NCI-H460 (cell line): ENCODE results near the gene PRDM15. TPM values are rescaled to one million over a fixed set of nuclear protein-coding genes. Genes with fewer than 3 reads are reported as not detected.

ENCODE experiments used
- DNase-seq: peaks from one replicate; pipeline ENCODE4 v3.0.0-alpha.2; 2016; ENCODE audit warnings: low read depth; ENCODE audit errors: extremely low read depth
- small RNA-seq, 2 experiments: library from RNA; depleted of rRNA; stranded (forward); fragments of <200 nt; gene quantifications; one replicate each; pipeline ENCODE3, GENCODE V24; 2014
- total RNA-seq: library from RNA; depleted of rRNA; stranded (reverse); fragments of >200 nt; shearing (Covaris generic); gene quantifications from 2 replicates; pipeline ENCODE4 v1.2.3, GENCODE V29; 2014; rRNA removed

Gene PRDM15
- total RNA-seq, 1 experiment from 2014 or later, result 4.3 TPM

DNA sequence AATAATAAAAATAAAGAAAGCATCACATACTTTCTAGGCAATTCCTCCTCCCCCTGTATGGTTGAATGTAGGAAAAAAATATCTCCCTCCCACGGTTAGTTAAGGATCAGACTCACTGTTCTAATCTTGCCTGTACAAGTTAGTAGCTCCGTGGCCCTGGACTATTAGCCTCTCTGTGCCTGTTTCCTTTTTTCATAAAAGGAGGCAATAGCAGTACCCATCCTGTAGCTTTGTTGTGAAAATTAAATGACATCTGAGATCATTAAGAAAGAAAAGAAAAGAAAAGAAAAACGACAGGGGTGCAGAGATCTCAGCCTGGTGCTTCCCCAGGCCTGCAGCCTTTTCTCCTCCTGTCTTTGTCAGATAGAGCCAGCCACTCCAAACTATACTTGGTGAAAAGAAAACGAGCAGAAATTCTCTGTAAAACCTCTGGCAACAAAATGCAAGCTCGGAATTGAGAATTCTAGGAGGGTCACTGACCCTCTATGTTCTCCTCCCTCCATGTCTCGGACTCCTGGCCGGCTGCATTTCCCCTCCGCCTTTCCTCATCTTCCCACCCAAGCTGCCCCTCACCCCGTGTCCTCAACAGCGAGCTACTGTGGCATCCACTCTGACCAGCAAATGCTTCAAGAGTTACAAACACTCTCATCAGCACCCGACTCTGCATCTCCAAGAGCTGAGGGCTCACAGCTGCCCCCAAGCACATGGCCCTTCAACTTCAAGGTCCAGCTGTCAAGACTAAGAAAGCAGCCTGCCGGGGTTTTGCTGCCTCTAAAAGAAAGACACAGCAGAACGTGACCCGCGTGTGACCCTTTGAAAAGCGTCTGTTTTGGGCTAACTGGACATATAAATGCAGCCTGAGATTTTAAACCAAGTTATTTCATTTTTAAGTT, 125.9 kb downstream of the PRDM15 start:
- DNase-seq, result no peak

DNA sequence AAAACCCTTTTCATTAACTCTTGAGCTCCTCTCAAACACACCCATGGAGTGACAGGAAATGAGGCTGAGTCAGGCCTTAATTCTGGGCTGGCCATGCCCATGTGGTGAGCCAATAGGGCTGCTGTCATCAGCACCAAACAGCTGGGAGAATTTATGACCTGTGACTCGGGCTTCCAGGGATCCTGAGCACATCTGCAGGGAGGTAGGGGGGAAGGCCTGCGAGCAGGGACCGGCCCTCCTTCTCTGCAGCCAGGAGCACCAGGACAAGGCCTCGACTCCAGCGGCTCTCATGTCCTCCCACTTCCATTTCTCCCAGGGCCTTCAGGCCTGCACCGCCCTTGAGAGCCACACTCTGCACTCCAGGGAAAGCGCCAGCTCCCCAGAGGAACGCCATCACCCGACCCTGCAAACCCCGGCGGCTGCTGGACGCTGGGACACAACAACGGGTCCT, 126.9 kb downstream of the PRDM15 start:
- DNase-seq, result no peak

DNA sequence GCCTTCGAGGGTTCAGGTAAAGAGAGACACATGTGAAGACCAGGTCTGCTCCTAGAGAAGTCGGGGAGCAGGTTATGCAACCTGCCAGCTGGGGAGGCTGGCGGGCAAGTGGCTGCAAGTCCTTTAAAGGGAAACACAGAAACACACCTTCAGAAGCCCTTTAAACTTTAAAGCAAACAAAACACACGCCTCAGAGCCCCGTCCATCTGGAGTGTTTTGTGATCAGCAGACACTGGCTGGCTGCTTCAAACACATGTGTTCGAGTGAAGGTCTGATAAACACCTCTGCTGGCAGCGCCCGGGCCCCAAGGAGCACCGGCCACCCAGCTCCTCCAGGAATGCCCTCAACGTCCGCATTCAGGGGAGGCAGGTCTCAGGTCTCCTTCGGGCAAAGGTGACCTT, 127.5 kb downstream of the PRDM15 start:
- no peak for DNase-seq

DNA sequence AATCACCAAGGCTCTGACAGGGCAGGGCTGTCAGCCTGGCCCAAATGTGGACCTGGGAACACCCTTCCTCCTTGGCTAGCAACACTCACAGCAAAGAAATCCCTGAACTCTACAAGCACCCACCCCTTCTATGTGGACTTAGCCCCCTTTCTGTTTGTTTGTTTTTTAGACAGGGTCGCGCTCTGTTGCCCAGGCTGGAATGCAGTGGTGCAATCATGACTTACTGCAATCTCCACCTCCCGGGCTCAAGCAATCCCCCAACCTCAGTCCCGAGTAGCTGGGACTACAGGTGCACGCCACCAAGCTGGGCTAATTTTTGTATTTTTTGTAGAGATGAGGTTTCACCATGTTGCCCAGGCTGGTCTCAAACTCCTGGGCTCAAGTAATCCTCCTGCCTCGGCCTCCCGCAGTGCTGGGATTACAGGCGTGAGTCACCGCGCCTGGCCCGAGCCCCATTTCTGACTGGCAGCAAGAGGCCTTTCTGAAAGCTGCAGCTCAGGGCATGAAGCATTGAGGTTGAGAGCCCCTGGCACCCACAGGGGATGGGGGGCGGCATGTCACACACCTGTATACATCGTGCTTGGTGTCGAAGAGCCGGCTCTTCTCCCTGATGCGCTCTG, 128.5 kb downstream of the PRDM15 start:
- no peak for DNase-seq

DNA sequence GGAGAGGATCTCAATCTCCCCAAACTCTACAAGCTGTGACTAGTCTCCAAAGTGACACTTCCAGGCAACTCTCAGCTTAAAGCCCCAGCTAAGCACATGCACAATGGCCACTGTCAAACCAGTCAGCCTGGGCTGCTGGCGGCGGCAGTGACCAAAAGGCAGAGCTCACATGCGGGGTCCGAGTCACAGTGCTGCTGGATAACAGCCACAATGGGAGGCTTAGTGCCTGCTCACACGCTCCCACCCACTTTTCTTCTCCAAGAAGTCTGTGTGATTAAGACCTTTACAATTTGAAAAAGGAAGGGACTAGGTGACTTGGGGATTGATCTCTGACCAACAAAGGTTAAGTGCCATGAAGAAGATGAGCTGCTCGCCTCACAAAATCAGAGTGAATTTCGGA, 129.1 kb downstream of the PRDM15 start:
- no peak for DNase-seq

DNA sequence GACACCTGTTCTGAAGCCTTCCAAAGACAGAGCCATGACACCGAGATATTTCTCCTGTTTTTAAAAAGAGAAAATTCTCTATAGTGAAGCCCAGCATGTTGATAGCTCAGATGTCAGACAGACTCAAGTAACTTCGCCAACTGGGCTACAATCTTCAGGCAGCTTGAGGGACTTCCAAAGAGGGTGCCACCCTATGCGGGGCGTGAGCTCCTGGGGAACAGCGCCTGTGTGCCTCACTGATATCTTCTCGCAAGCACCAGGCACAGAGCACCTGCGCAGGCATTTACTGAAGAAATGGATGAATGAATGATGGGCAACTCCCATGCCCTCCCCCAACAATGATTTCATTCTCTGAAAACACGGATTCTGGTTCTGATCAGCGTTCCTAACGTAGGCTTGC, 129.9 kb downstream of the PRDM15 start:
- no peak for DNase-seq

Small RNAs within 50 kb of the gene (small RNA-seq; reads per million reads assigned to genes)
- 0 reads per million in 2 experiments for gene RF00334

Other genes starting within 250 kb of the PRDM15 start
- gene RIPK4, start 112.3 kb downstream of the PRDM15 start, total RNA-seq, result 1.4 and 1.8 TPM in 2 replicates
- gene C2CD2, start 74.7 kb upstream of the PRDM15 start, total RNA-seq, result 8.1 and 9.3 TPM in 2 replicates
- gene ZBTB21, start 131.0 kb upstream of the PRDM15 start, total RNA-seq, result 13.2 and 14.4 TPM in 2 replicates
- not detected in 2 replicates for gene UMODL1, start 192.0 kb upstream of the PRDM15 start, total RNA-seq